HG02884 (cell line): Measurements from ENCODE around the gene RUFY1.

Source experiments
- ATAC-seq: cut with Tn5 transposase; IDR thresholded peaks from one replicate; pipeline ENCODE4 v1.9.1; 2021; ENCODE audit warnings: mild to moderate bottlenecking, moderate library complexity; ENCODE audit not compliant: unreplicated experiment

RUFY1 gene

DNA sequence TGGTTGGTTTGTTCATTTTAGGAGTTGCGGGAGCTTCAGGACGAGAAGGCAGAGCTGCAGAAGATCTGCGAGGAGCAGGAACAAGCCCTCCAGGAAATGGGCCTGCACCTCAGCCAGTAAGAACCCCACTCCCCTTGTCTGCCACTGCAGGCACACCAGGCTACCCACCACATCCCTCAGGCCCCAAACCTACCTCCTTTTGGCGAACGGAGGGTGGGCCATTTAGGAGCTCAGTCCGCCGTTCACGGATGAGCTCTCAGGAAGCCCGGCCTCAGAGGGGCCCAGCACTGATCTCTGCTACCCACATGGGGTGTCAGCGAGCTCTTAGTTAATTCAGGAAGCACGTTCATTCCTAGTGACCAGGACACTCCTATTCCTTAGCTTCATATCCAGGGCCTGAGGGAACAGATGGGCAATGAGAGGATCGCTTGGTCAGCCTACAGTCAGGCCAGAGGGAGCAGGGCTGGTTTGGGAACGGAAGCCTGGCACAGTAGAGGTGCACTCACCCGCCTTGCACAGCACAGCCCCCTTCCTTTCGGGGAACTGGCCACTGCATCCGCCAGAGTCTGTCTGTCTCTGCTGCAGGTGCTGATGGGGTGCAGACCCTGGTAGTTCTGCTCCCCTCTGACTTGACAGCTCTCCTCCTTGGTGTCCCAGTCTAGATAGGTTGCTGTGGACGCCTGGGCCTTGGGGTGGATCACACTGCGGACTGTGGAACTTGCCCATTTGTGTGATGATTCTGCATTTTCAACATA lies 51.7 kb downstream of the RUFY1 start:
- ATAC-seq = no peak

DNA sequence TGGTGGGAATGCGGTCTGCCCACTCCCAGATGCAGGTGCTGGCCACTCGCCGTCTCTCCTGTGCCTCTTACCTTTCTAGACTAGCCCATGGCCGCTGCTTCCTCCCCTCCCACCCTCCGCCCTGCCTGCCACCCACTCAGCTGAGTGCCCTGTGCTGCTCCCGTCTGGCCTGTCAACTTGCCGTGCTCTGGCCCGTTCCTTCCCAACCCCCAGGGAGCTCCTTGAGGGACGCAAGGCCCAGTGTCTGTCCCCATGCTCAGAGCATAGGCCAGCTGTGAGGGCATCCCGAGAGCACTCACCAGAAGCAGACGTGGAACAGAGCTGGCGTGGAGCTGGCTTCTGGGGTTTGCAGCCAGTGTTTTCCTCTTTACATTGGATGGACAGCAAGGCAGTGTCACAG lies 53.0 kb downstream of the RUFY1 start:
- no peak for ATAC-seq

DNA sequence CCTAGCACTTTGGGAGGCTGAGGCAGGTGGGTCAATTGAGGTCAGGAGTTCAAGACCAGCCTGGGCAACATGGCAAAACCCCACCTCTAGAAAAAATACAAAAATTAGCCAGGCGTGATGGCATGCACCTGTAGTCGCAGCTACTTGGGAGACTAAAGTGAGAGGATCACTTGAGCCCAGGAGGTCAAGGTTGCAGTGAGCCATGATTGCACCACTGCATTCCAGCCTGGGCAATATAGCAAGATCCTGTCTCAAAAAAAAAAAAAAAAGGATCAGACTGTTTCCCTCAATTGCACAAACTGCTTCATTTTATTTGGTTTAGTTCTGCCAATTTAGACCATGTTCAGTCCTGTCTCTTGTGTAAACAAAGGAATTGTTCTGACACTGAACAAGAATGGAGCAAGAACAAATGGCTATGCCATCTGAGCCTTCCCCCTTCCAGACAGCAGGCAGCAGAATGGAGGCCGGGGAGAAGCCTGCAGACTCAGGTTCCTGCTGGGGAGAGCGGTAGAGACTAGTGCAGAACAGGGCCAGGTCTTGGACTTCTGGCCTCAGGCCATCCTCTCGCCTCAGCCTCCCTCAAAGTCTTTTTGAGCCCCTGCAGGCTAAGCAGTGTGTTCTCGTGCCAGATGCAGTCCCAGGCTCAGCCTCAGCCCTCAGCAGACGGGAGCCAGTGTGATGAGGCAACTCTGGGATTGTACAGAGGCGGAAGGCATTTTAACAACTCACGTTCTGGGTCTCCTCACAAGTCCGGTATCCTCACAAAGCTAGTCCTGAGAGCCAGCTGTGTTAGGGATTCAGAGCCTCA lies 54.9 kb downstream of the RUFY1 start:
- no peak for ATAC-seq

DNA sequence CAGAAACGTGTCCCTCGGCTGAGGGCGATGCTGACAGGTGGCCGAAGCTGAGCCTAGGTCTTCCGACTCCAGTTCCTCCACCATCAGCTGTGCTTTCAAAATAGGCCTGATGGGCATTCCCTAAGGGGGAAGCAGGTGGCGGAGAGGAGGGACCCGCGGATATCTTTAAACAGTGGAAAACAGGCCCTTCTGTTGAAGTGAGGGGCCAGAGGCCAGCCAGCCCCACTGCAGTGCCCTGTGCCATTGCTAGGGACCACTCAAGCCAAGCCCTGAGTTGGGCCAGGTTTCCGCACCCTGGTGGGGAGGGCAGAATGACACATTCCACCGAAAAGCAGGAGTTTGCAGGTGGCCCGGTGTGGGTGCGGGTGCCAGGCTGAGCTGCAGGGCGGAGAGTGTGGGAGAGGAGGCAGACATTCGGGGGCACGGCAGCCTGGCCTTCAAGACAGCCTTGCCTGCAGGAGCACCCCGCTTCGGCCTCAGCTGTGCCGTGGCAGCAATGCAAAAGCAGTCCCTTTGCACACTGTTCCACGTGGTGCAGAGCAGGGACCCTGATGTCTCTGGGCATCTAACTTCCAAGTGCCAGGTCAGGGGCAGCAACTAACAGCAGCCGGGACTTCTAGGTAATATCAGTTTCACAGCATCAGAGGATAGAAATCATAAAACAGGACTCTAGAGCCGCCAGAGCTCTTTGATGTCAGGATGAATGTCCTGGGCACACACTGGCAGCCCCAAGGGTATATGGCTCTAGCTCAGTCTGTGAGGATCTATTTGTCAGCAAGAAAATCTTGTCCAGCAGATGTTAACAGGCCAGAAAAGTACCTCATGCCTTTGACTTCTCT lies 55.9 kb downstream of the RUFY1 start:
- no peak for ATAC-seq

DNA sequence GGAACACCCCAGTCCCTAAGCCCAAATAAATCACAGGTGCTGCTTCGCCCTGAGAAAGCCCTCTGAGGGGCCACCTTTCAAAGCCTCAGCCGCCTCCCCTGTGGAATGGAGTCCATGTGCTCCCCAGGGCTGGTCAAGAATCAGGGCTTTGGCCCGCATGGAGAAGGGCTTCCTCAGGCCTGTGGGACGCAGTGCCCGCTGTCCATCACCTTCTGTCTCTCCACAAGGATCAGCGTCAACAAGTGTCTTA lies 56.5 kb downstream of the RUFY1 start:
- ATAC-seq = no peak

DNA sequence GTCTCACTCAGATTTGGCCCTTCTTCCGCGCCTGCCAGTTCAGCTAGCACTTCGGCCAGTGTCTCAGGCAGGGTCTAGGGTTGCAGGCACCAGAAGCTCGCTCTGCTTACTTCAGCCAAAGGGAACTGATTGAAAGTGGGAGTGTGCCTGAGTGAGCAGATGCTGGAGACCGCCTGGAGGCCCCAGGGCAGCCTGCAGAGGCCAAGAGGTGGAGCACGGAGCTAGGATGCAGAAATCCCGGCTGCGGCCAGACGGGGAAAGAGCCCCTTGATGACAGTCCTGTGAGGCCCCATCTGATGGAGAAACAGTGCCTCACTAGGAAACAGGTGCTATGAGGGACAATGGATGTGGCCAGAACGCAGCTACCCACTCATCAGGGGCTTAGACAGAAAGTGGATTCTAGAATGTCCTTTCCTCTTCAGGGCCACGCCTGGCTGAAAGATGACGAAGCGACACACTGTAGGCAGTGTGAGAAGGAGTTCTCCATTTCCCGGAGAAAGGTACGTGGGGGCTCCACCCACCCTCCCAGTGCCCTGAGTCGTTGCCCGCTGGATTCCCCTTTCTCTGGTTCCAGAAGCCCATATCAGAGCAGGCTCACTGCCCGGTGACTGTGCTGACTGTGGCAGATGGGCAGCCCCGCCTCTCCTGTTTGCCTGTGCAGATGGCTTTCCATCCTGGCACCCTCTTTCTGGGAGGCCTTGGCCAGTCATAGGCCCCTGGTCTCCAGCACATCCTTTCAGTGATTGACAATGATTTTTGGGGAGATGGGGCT lies 57.0 kb downstream of the RUFY1 start:
- ATAC-seq = no peak

DNA sequence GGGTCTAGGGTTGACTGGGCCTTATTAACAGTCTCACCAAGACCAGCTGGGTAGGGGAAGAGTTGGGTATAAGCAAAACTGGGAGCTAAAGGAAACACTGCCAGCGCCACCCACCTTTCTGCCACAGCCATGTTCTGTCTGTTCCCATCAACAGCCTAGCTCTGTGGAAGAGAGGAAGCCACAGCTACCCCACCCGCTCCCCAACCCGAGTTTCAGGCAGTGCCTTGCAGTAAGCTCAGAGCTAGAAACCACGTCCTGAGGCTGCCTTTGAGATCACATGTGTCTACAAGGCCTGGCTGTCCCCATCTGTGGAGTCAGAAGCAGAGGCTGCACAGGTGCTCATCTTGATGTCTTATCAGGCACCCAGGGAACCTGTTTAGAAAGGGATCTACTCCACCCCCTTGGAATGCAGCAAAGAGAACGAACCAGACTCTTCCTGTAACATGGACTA lies 57.8 kb downstream of the RUFY1 start:
- ATAC-seq = no peak

DNA sequence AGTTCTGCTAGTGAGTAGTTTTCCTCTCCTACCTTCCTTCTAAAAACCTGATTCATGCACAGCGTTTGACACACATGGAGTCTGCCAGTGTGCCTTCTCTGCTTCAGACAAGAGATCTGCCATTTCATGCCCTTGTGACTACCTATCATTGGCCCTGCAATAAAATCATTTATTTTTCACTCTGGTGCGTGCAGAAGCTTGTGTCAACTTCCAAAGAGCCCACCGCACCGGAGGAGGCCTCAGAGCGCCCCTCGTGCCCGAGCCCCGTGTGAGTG lies 59.4 kb downstream of the RUFY1 start:
- no peak for ATAC-seq

DNA sequence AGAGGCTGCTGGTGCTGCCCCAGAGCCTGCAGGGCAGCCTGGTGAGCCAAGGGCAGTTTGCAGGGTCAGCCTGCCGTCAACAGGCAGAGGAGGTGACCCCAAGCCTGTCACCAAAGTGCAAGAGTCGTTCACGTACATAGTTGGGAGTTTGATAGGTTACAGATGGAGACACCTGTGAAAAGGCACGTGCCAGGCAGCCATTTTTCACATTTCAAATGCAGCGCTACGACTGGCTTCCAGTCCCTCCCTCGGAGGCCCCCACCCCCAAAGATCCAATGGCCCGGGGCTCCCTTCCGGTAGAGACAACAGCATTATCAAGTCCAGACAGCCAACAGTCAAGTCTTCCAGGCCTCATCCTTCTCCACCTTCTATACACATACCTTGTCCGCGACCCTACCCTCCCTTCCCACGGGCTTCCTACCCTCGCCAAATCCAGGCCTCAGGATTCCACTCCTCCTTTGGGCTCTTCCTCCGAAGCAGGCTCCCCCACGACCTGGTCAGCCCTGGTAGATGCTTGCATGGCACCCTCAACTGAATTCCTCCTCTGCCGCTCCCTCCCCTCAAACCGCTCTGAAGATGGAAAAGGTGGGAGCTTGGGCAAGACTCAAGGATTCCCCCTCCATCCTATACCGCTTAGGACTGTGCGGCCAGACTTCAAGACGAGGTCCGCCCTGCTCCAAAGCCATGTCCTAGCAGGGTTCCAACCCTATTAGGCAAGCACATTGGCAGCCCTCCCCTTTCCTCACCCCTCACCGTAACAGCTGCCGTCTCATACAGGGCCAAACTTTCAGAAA lies 60.0 kb downstream of the RUFY1 start:
- ATAC-seq = no peak

DNA sequence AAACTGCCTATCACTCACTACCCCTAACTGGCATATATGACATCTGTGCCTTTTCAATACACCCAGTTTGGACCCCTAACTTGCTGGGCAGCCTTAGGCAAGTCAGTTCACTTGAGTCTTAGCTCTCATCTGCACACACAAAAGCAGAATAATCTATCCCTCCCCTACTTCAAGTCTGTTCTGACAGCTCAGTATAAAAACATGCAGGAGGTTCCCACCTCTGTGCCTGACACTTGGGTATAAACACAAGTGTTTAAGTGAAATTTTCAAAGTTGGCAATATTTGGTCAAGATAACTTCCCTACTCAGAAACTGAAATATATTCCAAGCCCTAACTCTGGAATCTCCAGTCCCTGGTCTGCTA lies 60.5 kb downstream of the RUFY1 start:
- ATAC-seq = no peak

DNA sequence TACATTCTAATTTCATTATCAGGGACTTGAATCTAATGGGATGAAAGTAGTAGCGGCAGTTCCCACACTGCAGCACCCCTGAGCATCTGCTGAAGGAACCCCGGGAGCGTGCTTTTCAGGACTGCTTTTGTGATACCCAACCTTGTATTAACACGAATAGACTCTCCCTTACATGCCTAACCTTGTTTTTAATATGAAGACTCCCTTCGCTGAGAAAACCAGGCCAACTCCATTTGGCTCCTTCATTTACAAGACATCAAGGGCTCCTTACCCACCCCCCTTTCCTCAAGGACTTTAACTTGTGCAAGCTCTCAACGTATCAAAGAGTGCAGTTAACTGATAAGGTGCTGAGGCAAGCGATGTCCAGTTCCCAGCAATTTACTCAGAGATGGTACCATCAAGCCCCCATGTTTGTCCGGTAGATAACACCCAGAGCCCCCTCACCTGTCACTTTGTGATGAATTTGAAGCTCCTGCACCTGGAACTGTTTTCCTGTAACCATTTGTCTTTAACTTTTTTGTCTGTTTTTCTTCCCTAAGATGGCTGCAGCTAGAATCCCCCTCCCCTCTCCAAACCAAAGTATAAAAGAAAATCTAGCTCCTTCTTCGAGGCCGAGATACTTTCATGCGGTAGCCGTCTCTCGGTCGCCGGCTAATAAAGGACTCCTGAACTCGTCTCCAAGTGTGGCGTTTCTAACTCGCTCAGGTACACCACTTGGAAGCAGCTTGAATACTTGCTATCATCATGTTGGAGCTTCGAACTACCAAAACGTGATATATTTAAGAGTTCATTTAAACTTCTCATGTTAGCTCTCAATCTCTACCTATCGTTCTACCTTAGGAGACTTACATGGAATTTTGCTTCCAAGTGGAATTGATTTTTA lies 62.5 kb downstream of the RUFY1 start:
- no peak for ATAC-seq

DNA sequence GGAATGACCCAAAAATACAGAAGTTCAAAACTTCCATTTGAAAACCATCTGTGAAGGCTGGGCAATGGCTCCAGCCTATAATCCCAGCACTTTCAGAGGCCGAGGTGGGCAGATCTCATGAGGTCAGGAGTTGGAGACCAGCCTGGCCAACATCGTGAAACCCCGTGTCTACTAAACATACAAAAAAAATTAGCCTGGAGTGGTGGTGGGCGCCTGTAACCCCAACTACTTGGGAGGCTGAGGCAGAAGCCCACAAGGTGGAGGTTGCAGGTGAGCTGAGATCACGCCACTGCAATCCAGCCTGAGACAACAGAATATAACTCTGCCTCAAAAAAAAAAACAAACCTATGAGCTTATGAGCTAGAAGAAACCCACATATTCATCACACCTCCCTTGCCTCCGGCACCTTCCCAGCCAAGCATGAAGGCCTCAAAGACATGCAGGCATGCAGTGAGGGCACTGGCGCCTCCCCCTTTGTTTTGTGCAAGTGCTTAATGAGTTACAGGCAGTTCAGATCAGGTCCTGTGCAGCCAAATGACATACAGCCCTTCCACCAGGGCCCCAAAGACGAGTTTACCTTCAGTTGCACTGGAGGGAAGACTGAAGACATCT lies 63.2 kb downstream of the RUFY1 start:
- no peak for ATAC-seq

DNA sequence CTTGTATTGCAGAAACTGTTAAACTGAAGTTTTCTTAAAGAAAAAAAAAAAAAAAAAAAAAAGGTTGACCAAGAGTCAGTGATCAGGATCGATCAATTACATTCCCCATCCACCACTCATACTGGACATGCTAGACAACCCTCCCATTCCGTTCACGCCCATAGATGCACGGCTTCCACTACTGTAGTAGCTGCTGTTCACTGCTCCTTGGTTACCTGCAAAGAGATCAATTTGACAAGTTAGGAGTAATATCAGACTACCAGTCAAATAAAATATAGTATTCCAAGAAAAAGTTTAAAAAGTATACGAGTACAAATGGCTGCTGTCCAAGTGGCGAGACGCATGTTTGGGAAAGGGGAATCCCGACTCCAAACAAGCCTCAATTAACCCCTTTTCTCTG lies 64.4 kb downstream of the RUFY1 start:
- ATAC-seq = no peak

DNA sequence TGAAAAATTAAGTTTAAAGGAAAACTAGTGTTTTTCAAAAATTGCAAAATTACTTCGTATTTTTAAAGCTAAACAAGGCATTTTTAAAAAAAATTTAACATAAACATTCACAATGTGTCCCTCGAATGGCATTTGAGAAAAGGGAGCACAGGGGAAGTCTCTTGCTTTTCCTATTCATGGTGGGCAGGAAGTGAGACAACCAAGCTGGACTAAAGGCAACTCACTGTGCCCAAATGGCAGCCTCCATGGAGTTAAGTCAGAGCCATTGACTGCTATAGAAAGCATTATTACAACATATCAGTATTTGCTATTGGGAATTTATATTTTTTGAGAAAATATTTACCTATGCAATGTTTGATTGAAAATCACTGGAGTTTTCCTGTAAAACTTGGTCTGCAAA lies 64.8 kb downstream of the RUFY1 start:
- ATAC-seq = no peak

DNA sequence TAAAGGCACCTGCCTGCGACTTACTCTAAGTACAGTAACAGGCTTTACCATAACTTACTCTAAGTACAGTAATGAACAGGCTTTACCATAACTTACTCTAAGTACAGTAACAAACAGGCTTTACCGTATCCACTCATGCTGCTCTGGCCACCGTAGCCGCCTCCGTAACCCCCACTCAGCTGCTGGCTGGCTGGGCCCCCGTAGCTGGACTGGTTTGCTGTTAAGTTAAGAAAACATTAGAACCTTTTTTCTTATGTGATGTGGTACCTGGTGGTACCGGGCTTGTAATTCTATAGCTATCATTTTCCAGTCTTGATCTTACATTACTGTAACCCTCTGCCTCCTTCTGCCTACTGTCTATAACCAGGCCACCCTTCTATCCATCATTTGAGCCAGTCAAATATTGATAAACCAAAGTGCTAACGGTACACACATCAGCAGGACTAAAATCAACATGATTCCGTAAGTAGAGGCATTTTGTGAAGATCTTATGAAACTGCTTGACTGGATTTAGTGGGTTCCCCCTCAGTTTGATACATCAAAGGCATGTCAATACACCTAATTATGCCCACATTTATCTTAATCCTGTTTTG lies 65.7 kb downstream of the RUFY1 start:
- no peak for ATAC-seq

DNA sequence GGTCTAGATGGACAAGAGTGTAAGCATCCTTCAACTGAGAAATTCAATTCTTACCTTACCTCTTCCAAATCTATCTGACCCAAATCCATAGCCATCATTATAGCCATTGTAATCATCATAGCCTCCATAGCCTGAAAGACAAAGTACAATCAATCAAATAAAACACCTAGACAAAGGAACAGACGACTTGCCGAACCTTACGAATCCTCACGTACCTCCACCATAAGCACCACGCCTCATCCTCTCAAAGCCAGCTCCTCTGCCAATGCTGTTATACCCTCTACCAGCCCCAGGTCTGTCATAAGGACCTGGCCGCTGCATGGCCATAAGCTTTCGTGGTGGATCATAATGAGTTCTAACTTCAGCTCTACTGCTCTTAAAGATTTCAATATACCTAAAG lies 67.6 kb downstream of the RUFY1 start:
- ATAC-seq = no peak

DNA sequence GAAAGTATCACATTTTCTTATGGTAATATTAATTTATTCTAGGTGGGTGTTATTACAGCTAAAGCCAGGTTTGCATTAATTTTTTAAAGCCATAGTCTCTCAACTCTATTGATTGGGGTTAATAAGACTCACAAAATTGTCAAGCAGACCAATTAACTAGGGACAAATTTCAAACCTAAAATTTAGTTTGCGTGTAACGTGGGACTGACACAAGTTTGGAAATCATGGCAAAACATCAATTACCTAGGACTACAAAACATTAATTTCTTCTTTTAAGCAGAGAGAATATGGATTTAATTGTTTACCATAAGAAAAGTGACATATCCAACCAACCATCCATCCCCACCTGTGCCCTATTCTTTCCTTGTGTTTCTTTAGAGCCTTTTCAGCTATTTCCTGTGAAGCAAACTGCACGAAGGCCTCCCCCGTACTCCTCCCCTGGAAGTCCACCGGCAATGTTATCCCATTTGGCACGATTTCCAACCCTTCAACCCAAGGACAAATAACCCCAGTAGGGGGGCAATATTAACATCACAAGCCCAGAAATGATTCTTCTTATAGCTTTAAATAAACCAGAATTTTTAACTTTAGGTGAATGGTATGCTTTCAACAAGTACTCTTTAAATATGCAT lies 68.7 kb downstream of the RUFY1 start:
- no peak for ATAC-seq

DNA sequence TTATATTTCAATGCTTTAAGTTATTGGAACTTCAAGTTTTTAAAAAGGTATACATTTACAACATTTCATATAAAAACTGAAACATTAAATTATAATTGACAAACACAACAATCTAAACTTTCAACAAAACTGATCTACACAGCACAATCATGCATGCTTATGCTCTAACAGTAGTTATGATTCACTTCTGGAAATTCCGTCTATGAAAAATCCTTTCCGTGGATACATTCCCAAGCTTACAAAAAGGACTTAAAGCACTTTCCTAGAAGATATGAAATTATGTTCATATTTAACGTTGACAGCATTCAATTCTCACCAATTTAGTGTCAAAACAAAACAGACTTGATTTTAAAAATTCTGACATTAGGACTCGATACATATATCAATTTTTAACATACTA lies 69.4 kb downstream of the RUFY1 start:
- no peak for ATAC-seq
